Sigmoid colon (tissue), 7 donors: Measurements from ENCODE around the gene EME1. TPM values are rescaled to one million over a fixed set of nuclear protein-coding genes. Genes with fewer than 3 reads are reported as not detected.

Experiments
- DNase-seq: peaks from one replicate; pipeline ENCODE4 v3.0.0-alpha.2; 2019
- H3K27ac ChIP-seq, 4 donors: fragments of 200-600 bp; sonication (generic); one replicate each; pipeline ENCODE4 v1.5.1; 2016 to 2019; ENCODE audit warnings: mild to moderate bottlenecking in 1 of 4
- H3K27me3 ChIP-seq, 3 donors: fragments of 200-600 bp; sonication (generic); one replicate each; pipeline ENCODE4 v1.5.1; 2019; ENCODE audit warnings: mild to moderate bottlenecking in 1 of 3
- H3K36me3 ChIP-seq, 4 donors: fragments of 200-600 bp; sonication (generic); one replicate each; pipeline ENCODE4 v1.5.1; 2016 to 2019
- H3K4me1 ChIP-seq, 4 donors: fragments of 200-600 bp; sonication (generic); one replicate each; pipeline ENCODE4 v1.5.1; 2017 to 2019
- H3K4me3 ChIP-seq, 4 donors: fragments of 200-600 bp; sonication (generic); one replicate each; pipeline ENCODE4 v1.5.1; 2017 to 2019; ENCODE audit warnings: mild to moderate bottlenecking in 2 of 4, moderate library complexity in 1 of 4
- H3K9me3 ChIP-seq, 4 donors: fragments of 200-600 bp in 3 of 4; sonication (generic) in 3 of 4; one replicate each; pipeline versions ENCODE4 v1.5.1 to v1.6.1; 2013 to 2019
- CTCF ChIP-seq, 4 experiments: fragments of 450-650 bp in 3 of 4; fragments of 200-600 bp in 1 of 4; IDR thresholded peaks; one replicate each; pipeline ENCODE4 v1.5.1; 2016 to 2019; ENCODE audit warnings: antibody characterized with exemption in 4 of 4, mild to moderate bottlenecking in 3 of 4, moderate library complexity in 2 of 4
- EP300 ChIP-seq, 4 donors: sonication (generic); formaldehyde crosslinking; IDR thresholded peaks; one replicate each; pipeline ENCODE4 v1.6.1; 2017; ENCODE audit warnings: antibody characterized with exemption in 4 of 4
- POLR2A ChIP-seq, 2 donors: fragments of 450-650 bp; IDR thresholded peaks; one replicate each; pipeline ENCODE4 v1.6.1; 2016; ENCODE audit warnings: antibody characterized with exemption in 2 of 2, mild to moderate bottlenecking in 2 of 2, moderate library complexity in 2 of 2
- POLR2AphosphoS5 ChIP-seq, 4 donors: sonication (generic); formaldehyde crosslinking; IDR thresholded peaks; one replicate each; pipeline ENCODE4 v1.6.1; 2017; ENCODE audit warnings: antibody characterized with exemption in 4 of 4
- WGBS, 2 donors: extraction: QIAGEN DNeasy Blood & Tissue Kit; methylation state at CpG; one replicate each; pipeline ENCODE4 v1.1.7; 2013; 5-methylcytosine and 5-hydroxymethylcytosine counted together
- intact Hi-C: fragments of 100-400 bp; cut with DNase I; formaldehyde crosslinking; loops from one replicate; pipeline ENCODE4 v1.15.1; 2023
- polyA plus RNA-seq, 3 donors: library from polyadenylated mRNA; stranded (reverse); fragments of 200-250 nt; gene quantifications; one replicate each; pipeline ENCODE4 v1.2.3, GENCODE V29; 2013
- total RNA-seq, 4 donors: library from RNA; depleted of rRNA; stranded (reverse); fragments of >200 nt; gene quantifications; one replicate each; pipeline ENCODE4 v1.1.0, GENCODE V29; 2016
- donor health status: healthy with polysubstance abuse.
- donor health status: Bipolar disorder and iron deficiency.
- donor health status: healthy.

Gene EME1
- total and polyA plus RNA-seq, 7 donors = 0.36 to 3.5 (median 1.2) TPM; not detected in 4

- H3K27ac ChIP-seq = no peak overlapping the region
- H3K27me3 ChIP-seq = no peaks in the 10 kb centered on the region
- H3K4me3 ChIP-seq = no peak overlapping the region
- WGBS, 2 donors = 55 to 72% methylated on average over 3 of the region's 3 CpGs
- no peaks in the 10 kb centered on the region for H3K4me1 ChIP-seq
- no peak for DNase-seq
- intact Hi-C loops = no loop called here
- TF ChIP-seq POLR2A (IDR thresholded peaks at IDR 0.05) (no peak), EP300 (IDR thresholded peaks at IDR 0.05) (no peak), CTCF (IDR thresholded peaks at IDR 0.05) (no peak), POLR2AphosphoS5 (IDR thresholded peaks at IDR 0.05) (no peak)
- H3K36me3 ChIP-seq = peaks cover 17 to 65% (median 48%) of the 10 kb centered on the region in 4 donors
- H3K9me3 ChIP-seq = no peaks in the 10 kb centered on the region
Observed at GRCh38 chr17:50381920-50382319, 8.9 kb downstream of the EME1 start.

- WGBS, 2 donors = 94% methylated on average over 12 of the region's 12 CpGs
Observed at GRCh38 chr17:50382931-50383330, 9.9 kb downstream of the EME1 start.

GRCh38 chr17:50386510-50386909 lies 13.5 kb downstream of the EME1 start:
- Histone ChIP-seq H3K27ac (no peak overlapping the region), H3K9me3 (no peaks in the 10 kb centered on the region), H3K27me3 (no peaks in the 10 kb centered on the region), H3K4me3 (no peak overlapping the region), H3K36me3 (peaks cover 24 to 100% (median 84%) of the 10 kb centered on the region in 4 donors), H3K4me1 (no peaks in the 10 kb centered on the region)
- DNase-seq = no peak
- TF ChIP-seq EP300 (IDR thresholded peaks at IDR 0.05) (no peak), POLR2AphosphoS5 (IDR thresholded peaks at IDR 0.05) (no peak)
- intact Hi-C loops = no loop called here
- WGBS, 2 donors = 72 to 88% methylated on average over 3 of the region's 3 CpGs

More at GRCh38 chr17:50382931-50383330, 9.9 kb downstream of the EME1 start:
- H3K4me3 ChIP-seq = no peak overlapping the region
- no peaks in the 10 kb centered on the region for H3K9me3 ChIP-seq
- DNase-seq = no peak
- no peaks in the 10 kb centered on the region for H3K27me3 ChIP-seq
- no peak overlapping the region for H3K27ac ChIP-seq
- TF ChIP-seq POLR2A (IDR thresholded peaks at IDR 0.05) = no peak
- no peak for TF ChIP-seq POLR2AphosphoS5 (IDR thresholded peaks at IDR 0.05)
- no peak for TF ChIP-seq EP300 (IDR thresholded peaks at IDR 0.05)
- no peak for TF ChIP-seq CTCF (IDR thresholded peaks at IDR 0.05)
- H3K36me3 ChIP-seq = peaks cover 17 to 75% (median 58%) of the 10 kb centered on the region in 4 donors
- intact Hi-C loops = no loop called here
- no peaks in the 10 kb centered on the region for H3K4me1 ChIP-seq

- Histone ChIP-seq H3K27me3 (no peaks in the 10 kb centered on the region), H3K27ac (no peak overlapping the region), H3K9me3 (no peaks in the 10 kb centered on the region), H3K4me1 (no peaks in the 10 kb centered on the region), H3K4me3 (no peak overlapping the region), H3K36me3 (peaks cover 18 to 100% (median 89%) of the 10 kb centered on the region in 4 donors)
- no peak for DNase-seq
- intact Hi-C loops = no loop called here
- no peak for TF ChIP-seq POLR2A (IDR thresholded peaks at IDR 0.05)
- TF ChIP-seq POLR2AphosphoS5 (IDR thresholded peaks at IDR 0.05) = no peak
- no peak for TF ChIP-seq EP300 (IDR thresholded peaks at IDR 0.05)
- TF ChIP-seq CTCF (IDR thresholded peaks at IDR 0.05) = no peak
- 96 to 97% methylated on average over 3 of the region's 3 CpGs for WGBS, 2 donors
Observed at GRCh38 chr17:50388728-50389127, 15.7 kb downstream of the EME1 start.

- H3K9me3 ChIP-seq = no peaks in the 10 kb centered on the region
- no peak overlapping the region for H3K4me3 ChIP-seq
- H3K36me3 ChIP-seq = peaks cover 12 to 100% (median 89%) of the 10 kb centered on the region in 4 donors
- no peak overlapping the region for H3K27ac ChIP-seq
- 96 to 97% methylated on average over 6 of the region's 6 CpGs for WGBS, 2 donors
- no peaks in the 10 kb centered on the region for H3K27me3 ChIP-seq
- TF ChIP-seq POLR2A (IDR thresholded peaks at IDR 0.05) (no peak), CTCF (IDR thresholded peaks at IDR 0.05) (no peak)
- H3K4me1 ChIP-seq = no peaks in the 10 kb centered on the region
- intact Hi-C loops = no loop called here
- DNase-seq = no peak
Observed at GRCh38 chr17:50389534-50389933, 16.5 kb downstream of the EME1 start.
